ENCODE measurements around the gene MSL2.
"Not testable (repeated sequence)": the region's sequence is repeated elsewhere in the genome, so short reads cannot be mapped to it uniquely, and the experiment has no call there.

MSL2 gene

GRCh38 chr3:136196064-136196400 lies at the start of gene MSL2:
MSL2 (minus strand) TSS chr3:136196335; CDS start chr3:136195113, 1,222 bp downstream.
- no peak for DNase-seq (ENCODE audit: low spot score)

- DNase-seq (ENCODE audit: low spot score) = no peak
Observed at GRCh38 chr3:136245691-136246090, 49.6 kb upstream of the MSL2 start.

GRCh38 chr3:136239094-136239493 lies 43.0 kb upstream of the MSL2 start:
- DNase-seq (ENCODE audit: low spot score) = no peak

GRCh38 chr3:136237961-136238649 lies 42.0 kb upstream of the MSL2 start:
- no peak for DNase-seq (ENCODE audit: low spot score)

GRCh38 chr3:136237103-136237502 lies 41.0 kb upstream of the MSL2 start:
- no peak for DNase-seq (ENCODE audit: low spot score)

- DNase-seq (ENCODE audit: low spot score) = no peak
Observed at GRCh38 chr3:136236109-136236508, 40.0 kb upstream of the MSL2 start.

- no peak for DNase-seq (ENCODE audit: low spot score)
Observed at GRCh38 chr3:136235545-136235944, 39.4 kb upstream of the MSL2 start.

- DNase-seq (ENCODE audit: low spot score) = no peak
Observed at GRCh38 chr3:136232413-136232812, 36.3 kb upstream of the MSL2 start.

- not testable (repeated sequence) for DNase-seq (ENCODE audit: low spot score)
Observed at GRCh38 chr3:136222746-136223145, 26.6 kb upstream of the MSL2 start.

GRCh38 chr3:136211547-136211946 lies 15.4 kb upstream of the MSL2 start:
- no peak for DNase-seq (ENCODE audit: low spot score)

- peak; percentile 50 for DNase-seq (ENCODE audit: low spot score)
Observed at GRCh38 chr3:136209921-136210320, 13.8 kb upstream of the MSL2 start.

GRCh38 chr3:136207489-136208115 lies 11.5 kb upstream of the MSL2 start:
- DNase-seq (ENCODE audit: low spot score) = no peak

- not testable (repeated sequence) for DNase-seq (ENCODE audit: low spot score)
Observed at GRCh38 chr3:136199219-136199618, 3.1 kb upstream of the MSL2 start.

- DNase-seq (ENCODE audit: low spot score) = not testable (repeated sequence)
Observed at GRCh38 chr3:136198462-136199078, 2.4 kb upstream of the MSL2 start.

- no peak for DNase-seq (ENCODE audit: low spot score)
Observed at GRCh38 chr3:136197159-136197793, 1.1 kb upstream of the MSL2 start.

- peak; percentile 99 for DNase-seq (ENCODE audit: low spot score)
Observed at GRCh38 chr3:136196401-136197158, 445 bp upstream of the MSL2 start.

- DNase-seq (ENCODE audit: low spot score) = peak; percentile 82
Observed at GRCh38 chr3:136195258-136196063, 674 bp downstream of the MSL2 start.

GRCh38 chr3:136194409-136195257 lies 1.5 kb downstream of the MSL2 start:
- DNase-seq (ENCODE audit: low spot score) = no peak

- no peak for DNase-seq (ENCODE audit: low spot score)
Observed at GRCh38 chr3:136193278-136194054, 2.7 kb downstream of the MSL2 start.

GRCh38 chr3:136192831-136193230 lies 3.3 kb downstream of the MSL2 start:
- no peak for DNase-seq (ENCODE audit: low spot score)

Measured in AG20443 (cell line).